Hepatocyte (in vitro differentiated cells): ENCODE measurements around the gene ACER1.

Experiments used
- EZH2phosphoT487 ChIP-seq: fragments of 200-600 bp; sonication (generic); IDR thresholded peaks from one replicate; pipeline ENCODE4 v1.6.1; 2018; ENCODE audit warnings: antibody characterized with exemption, mild to moderate bottlenecking, low read depth, moderate library complexity; ENCODE audit not compliant: unreplicated experiment, severe bottlenecking
- TF ChIP-seq, protein P1 (sequence below): fragments of 200-600 bp; sonication (generic); IDR thresholded peaks from 2 replicates; pipeline ENCODE4 v1.5.1; 2016; ENCODE audit warnings: antibody characterized with exemption, mild to moderate bottlenecking; ENCODE audit not compliant: poor library complexity

DNA sequence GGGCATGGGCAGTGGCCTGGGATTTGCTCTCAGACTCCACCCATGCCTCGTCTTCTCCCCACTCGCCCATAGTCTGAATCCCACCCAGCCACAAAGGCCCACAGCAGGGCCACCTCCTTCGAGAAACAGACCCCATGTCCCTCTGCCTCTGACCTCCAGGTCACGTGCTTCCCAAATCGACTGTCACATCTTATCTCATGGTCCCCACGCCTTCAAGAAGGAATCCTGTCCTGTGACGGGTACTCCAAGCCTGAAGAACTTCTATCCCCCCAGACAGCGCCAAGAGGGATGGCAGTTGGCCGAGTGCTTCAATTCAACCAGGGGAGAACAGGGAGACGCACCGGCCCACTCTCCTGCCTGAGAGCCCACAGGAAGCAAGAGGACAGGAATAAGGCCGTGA is 70.1 kb downstream of the ACER1 start:
- TF ChIP-seq, protein P1, sequence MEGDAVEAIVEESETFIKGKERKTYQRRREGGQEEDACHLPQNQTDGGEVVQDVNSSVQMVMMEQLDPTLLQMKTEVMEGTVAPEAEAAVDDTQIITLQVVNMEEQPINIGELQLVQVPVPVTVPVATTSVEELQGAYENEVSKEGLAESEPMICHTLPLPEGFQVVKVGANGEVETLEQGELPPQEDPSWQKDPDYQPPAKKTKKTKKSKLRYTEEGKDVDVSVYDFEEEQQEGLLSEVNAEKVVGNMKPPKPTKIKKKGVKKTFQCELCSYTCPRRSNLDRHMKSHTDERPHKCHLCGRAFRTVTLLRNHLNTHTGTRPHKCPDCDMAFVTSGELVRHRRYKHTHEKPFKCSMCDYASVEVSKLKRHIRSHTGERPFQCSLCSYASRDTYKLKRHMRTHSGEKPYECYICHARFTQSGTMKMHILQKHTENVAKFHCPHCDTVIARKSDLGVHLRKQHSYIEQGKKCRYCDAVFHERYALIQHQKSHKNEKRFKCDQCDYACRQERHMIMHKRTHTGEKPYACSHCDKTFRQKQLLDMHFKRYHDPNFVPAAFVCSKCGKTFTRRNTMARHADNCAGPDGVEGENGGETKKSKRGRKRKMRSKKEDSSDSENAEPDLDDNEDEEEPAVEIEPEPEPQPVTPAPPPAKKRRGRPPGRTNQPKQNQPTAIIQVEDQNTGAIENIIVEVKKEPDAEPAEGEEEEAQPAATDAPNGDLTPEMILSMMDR: no peak
- TF ChIP-seq EZH2phosphoT487: no peak
